ENCODE results near the gene CALCOCO1.

CALCOCO1 gene

GRCh38 chr12:53752621-53753020, 25.4 kb upstream of the CALCOCO1 start:
- POLR2A ChIA-PET, result interaction anchor here (0.6 kb wide), 1 partner anchor 252 kb away, joined by 3 read pairs; the partner anchor contains the start of gene TARBP2
- CTCF ChIA-PET, result interaction anchor here (0.8 to 11.6 kb wide), 8 partner anchors 8 to 209 kb away, joined by 3 to 222 read pairs (median 4); no protein-coding TSS in a partner anchor
- DNase-seq (ENCODE audit: extremely low spot score), result no peak
- TF ChIP-seq, protein P1, sequence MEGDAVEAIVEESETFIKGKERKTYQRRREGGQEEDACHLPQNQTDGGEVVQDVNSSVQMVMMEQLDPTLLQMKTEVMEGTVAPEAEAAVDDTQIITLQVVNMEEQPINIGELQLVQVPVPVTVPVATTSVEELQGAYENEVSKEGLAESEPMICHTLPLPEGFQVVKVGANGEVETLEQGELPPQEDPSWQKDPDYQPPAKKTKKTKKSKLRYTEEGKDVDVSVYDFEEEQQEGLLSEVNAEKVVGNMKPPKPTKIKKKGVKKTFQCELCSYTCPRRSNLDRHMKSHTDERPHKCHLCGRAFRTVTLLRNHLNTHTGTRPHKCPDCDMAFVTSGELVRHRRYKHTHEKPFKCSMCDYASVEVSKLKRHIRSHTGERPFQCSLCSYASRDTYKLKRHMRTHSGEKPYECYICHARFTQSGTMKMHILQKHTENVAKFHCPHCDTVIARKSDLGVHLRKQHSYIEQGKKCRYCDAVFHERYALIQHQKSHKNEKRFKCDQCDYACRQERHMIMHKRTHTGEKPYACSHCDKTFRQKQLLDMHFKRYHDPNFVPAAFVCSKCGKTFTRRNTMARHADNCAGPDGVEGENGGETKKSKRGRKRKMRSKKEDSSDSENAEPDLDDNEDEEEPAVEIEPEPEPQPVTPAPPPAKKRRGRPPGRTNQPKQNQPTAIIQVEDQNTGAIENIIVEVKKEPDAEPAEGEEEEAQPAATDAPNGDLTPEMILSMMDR (IDR thresholded peaks at IDR 0.05; ENCODE audit: control extremely low read depth, extremely low read depth, low read depth, missing control alignments), result no peak

DNA sequence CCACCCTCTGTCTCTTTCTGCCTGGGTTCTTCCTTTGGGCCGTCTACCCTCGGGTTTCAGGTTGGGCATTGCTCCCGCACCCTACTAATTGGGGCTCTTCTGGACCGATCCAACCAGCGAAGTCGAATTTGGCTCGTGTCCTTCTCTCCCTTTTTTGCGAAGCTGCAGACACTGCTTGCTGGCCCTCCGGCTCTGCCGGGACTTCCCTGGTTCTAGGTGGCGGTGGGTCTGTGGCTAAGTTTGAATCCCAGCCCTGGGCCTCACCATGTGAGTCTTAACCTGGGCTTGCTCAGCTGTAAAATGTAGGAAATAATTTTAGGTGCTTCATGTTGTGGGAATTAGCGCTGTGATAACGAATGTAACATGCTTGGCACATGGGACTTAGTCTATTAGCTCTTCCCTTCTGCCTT, 24.9 kb upstream of the CALCOCO1 start:
- no peak for DNase-seq (ENCODE audit: extremely low spot score)
- POLR2A ChIA-PET, result interaction anchor here (0.5 to 0.6 kb wide), 2 partner anchors 251 to 372 kb away, joined by 3 read pairs; partner anchors contain the start of genes SP1 and TARBP2
- CTCF ChIA-PET, result interaction anchor here (1.1 to 11.6 kb wide), 8 partner anchors 8 to 57 kb away, joined by 3 to 222 read pairs (median 4); no protein-coding TSS in a partner anchor
- TF ChIP-seq, protein P1 (IDR thresholded peaks at IDR 0.05; ENCODE audit: control extremely low read depth, extremely low read depth, low read depth, missing control alignments), result no peak

- TF ChIP-seq, protein P1 (IDR thresholded peaks at IDR 0.05; ENCODE audit: control extremely low read depth, extremely low read depth, low read depth, missing control alignments), result no peak
- POLR2A ChIA-PET, result interaction anchor here (0.5 kb wide), 1 partner anchor 372 kb away, joined by 3 read pairs; the partner anchor contains the start of gene SP1
Measured at GRCh38 chr12:53751336-53752191, 24.3 kb upstream of the CALCOCO1 start, which contains the start of gene CISTR. CISTR (minus strand) TSS chr12:53751979.

GRCh38 chr12:53750812-53751335, 23.6 kb upstream of the CALCOCO1 start:
- peak; percentile 57 for DNase-seq (ENCODE audit: extremely low spot score)
- TF ChIP-seq, protein P1 (IDR thresholded peaks at IDR 0.05; ENCODE audit: control extremely low read depth, extremely low read depth, low read depth, missing control alignments), result no peak
- CTCF ChIA-PET, result interaction anchor here (0.9 to 6.0 kb wide), 4 partner anchors 11 to 52 kb away, joined by 3 to 32 read pairs (median 6); no protein-coding TSS in a partner anchor
- POLR2A ChIA-PET, result no interaction called here

More at GRCh38 chr12:53751336-53752191, 24.3 kb upstream of the CALCOCO1 start, which contains the start of gene CISTR:
- DNase-seq (ENCODE audit: extremely low spot score), result peak; percentile 75
- CTCF ChIA-PET, result interaction anchor here (0.7 to 11.6 kb wide), 9 partner anchors 7 to 76 kb away, joined by 3 to 222 read pairs (median 3); partner anchors contain the start of gene ATP5MC2

DNA sequence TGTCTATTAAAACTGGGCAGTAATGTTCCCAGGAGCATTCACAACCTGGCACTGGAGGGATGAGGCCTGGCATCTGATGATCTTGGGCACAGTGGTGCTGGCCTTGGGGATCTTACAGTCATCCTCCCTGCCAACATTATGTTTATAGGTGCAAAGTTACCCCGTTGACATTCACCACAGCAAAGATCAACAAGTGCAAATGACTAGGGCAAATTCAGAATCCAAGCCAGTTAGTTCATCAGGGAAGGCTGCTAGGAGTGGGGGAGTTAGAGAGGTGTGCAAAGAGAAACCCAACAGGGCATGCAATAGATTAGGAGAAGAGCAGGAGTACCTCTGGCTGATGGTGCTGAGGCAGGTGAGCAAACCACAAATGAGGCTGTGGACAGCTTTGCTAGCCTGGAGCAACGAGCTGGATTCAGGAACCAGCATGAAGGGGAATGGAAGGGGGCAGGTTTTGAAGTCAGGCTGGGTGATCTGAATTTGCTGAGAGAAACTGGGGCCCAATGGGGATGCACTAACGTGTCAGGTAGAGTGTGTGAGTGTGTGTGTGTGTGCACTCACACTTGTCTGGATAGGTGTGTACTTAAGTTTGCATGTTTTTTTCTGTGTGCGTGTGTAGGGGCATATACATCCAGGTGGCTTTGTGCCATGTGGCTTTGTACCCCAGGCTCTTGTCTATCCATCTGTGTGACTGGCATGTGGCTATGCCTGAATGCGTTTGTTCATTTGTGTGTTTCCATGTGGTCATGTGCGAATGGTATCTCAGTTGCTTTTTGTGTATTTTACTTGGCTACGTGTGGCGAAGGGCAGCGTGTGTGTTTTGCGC, 22.9 kb upstream of the CALCOCO1 start:
- ChIA-PET CTCF (interaction anchor here (6.0 kb wide), 1 partner anchor 48 kb away, joined by 32 read pairs; no protein-coding TSS in a partner anchor), POLR2A (no interaction called here)
- TF ChIP-seq, protein P1 (IDR thresholded peaks at IDR 0.05; ENCODE audit: control extremely low read depth, extremely low read depth, low read depth, missing control alignments), result no peak
- DNase-seq (ENCODE audit: extremely low spot score), result no peak

Data from GM10248 (cell line).